Kidney (tissue), 14 donors: ENCODE measurements around the gene MAD1L1. TPM values are rescaled to one million over a fixed set of nuclear protein-coding genes. Genes with fewer than 3 reads are reported as not detected.

Experiments used
- DNase-seq, 5 donors: peaks; one replicate each; pipeline ENCODE4 v3.0.0-alpha.2; 2013 to 2020
- FAIRE-seq: peaks from 2 replicates; lab custom pipeline; 2012; peaks lifted over from hg19 to GRCh38; lab: Jason Lieb, UNC
- H3K27ac ChIP-seq, 2 donors: one replicate each; pipeline ENCODE4 v1.7.0; 2013; ENCODE audit warnings: low read depth in 2 of 2, low read length in 2 of 2, inconsistent platforms in 1 of 2
- H3K27me3 ChIP-seq: one replicate; pipeline ENCODE4 v1.7.1; 2013; ENCODE audit warnings: low read length, inconsistent platforms; ENCODE audit not compliant: control insufficient read depth, insufficient read depth
- H3K36me3 ChIP-seq, 3 donors: one replicate each; pipeline versions ENCODE4 v1.7.0 to v1.7.1; 2013; ENCODE audit warnings: low read length in 3 of 3, control low read depth in 1 of 3, inconsistent platforms in 1 of 3; ENCODE audit not compliant: insufficient read depth in 3 of 3, control insufficient read depth in 2 of 3
- H3K4me1 ChIP-seq, 3 donors: one replicate each; pipeline versions ENCODE4 v1.7.0 to v1.7.1; 2013; ENCODE audit warnings: low read length in 3 of 3, inconsistent platforms in 1 of 3, low read depth in 1 of 3; ENCODE audit not compliant: control insufficient read depth in 2 of 3, insufficient read depth in 2 of 3
- H3K4me3 ChIP-seq, 3 donors: one replicate each; pipeline versions ENCODE4 v1.7.0 to v1.8.1; 2013; ENCODE audit warnings: low read length in 3 of 3, control low read depth in 1 of 3, inconsistent platforms in 1 of 3
- H3K9ac ChIP-seq, 3 donors: one replicate each; pipeline versions ENCODE4 v1.7.0 to v1.7.1; 2013; ENCODE audit warnings: low read length in 3 of 3, control low read depth in 1 of 3, inconsistent platforms in 1 of 3
- H3K9me3 ChIP-seq, 3 donors: one replicate each; pipeline versions ENCODE4 v1.7.0 to v1.7.1; 2013; ENCODE audit warnings: low read length in 3 of 3, control low read depth in 1 of 3, inconsistent platforms in 1 of 3; ENCODE audit not compliant: control insufficient read depth in 2 of 3, insufficient read depth in 1 of 3
- CTCF ChIP-seq: IDR thresholded peaks from 3 replicates; pipeline ENCODE4 v1.5.1; 2012; ENCODE audit warnings: mild to moderate bottlenecking, moderate library complexity, borderline replicate concordance; ENCODE audit not compliant: insufficient read depth; ENCODE audit errors: extremely low read depth
- intact Hi-C: fragments of 100-400 bp; cut with DNase I; formaldehyde crosslinking; loops from one replicate; pipeline ENCODE4 v1.11.1; 2022
- polyA plus RNA-seq: library from polyadenylated mRNA; stranded (reverse); fragments of 350-450 nt; fragmentation: Illumina TruSeq; extraction: RNeasy Lipid Tissue Mini Kit (QIAGEN cat#74804); gene quantifications from one replicate; pipeline ENCODE4 v1.2.3, GENCODE V29; 2014; ENCODE audit warnings: low read depth, low replicate concordance; ENCODE audit not compliant: insufficient read depth
- total RNA-seq: library from RNA; stranded (reverse); fragmentation: NEBNext Ultra II Directional; extraction: Animal tissue kit (Norgen Biotek cat#: 25700); gene quantifications from one replicate; pipeline ENCODE4 v1.2.1, GENCODE V29; 2021
- donor health status: control.
- donor health status: control.
- donor health status: control.
- donor health status: control.
- donor health status: control.
- donor health status: DM: yes; HTN: yes; CAD: no.
- donor health status: Normal renal cell carcinoma (clear cell type).

MAD1L1 gene
- total and polyA plus RNA-seq, 2 donors from 2014 or later = 33.2 to 45.2 TPM

GRCh38 chr7:1854866-1855724 lies 377.6 kb downstream of the MAD1L1 start:
- peak in 3 of 5 donors; percentile 9 to 64 (median 58) for DNase-seq
- intact Hi-C loops = no loop called here

GRCh38 chr7:1853986-1854865 lies 378.5 kb downstream of the MAD1L1 start:
- Histone ChIP-seq H3K4me3 (no peak overlapping the region), H3K9ac (no peak overlapping the region), H3K27me3 (no peaks in the 10 kb centered on the region), H3K4me1 (no peaks in the 10 kb centered on the region), H3K36me3 (no peaks in the 10 kb centered on the region), H3K9me3 (no peaks in the 10 kb centered on the region), H3K27ac (no peak overlapping the region)
- TF ChIP-seq CTCF = no peak
- no peak for FAIRE-seq
- intact Hi-C loops = no loop called here
- peak in 4 of 5 donors; percentile 40 to 67 (median 52) for DNase-seq

More at GRCh38 chr7:1854866-1855724, 377.6 kb downstream of the MAD1L1 start:
- Histone ChIP-seq H3K36me3 (no peaks in the 10 kb centered on the region), H3K9ac (no peak overlapping the region), H3K9me3 (no peaks in the 10 kb centered on the region), H3K27ac (no peak overlapping the region), H3K4me3 (no peak overlapping the region), H3K27me3 (no peaks in the 10 kb centered on the region), H3K4me1 (no peaks in the 10 kb centered on the region)
- no peak for FAIRE-seq
- TF ChIP-seq CTCF = no peak

- no peak overlapping the region for H3K9ac ChIP-seq
- FAIRE-seq = no peak
- TF ChIP-seq CTCF = no peak
These were observed 379.2 kb downstream of the MAD1L1 start for GRCh38 chr7:1853431-1853985.

More at GRCh38 chr7:1853431-1853985, 379.2 kb downstream of the MAD1L1 start:
- intact Hi-C loops = no loop called here
- Histone ChIP-seq H3K4me3 (no peak overlapping the region), H3K4me1 (no peaks in the 10 kb centered on the region), H3K27me3 (no peaks in the 10 kb centered on the region), H3K36me3 (no peaks in the 10 kb centered on the region), H3K27ac (no peak overlapping the region), H3K9me3 (no peaks in the 10 kb centered on the region)
- peak; percentile 63 to 78 (median 64) for DNase-seq
